Measurements from ENCODE around the gene EPG5. TPM values are rescaled to one million over a fixed set of nuclear protein-coding genes. Genes with fewer than 3 reads are reported as not detected.

EPG5 gene
- total and polyA plus RNA-seq, 2 of the 4 experiments (the other 2 are of a cell fraction) = 37.3 to 114 TPM

- TF ChIP-seq BHLHE40 (IDR thresholded peaks at IDR 0.05; ENCODE audit: low read depth, low read length) = peak; percentile 29; the same call in 1 of the 2 replicates
- TF ChIP-seq RFX5 (IDR thresholded peaks at IDR 0.05; ENCODE audit: low read depth, low read length) = no peak
Observed at GRCh38 chr18:45935591-45936335, 31.4 kb downstream of the EPG5 start (continued).

GRCh38 chr18:45932708-45933107 is 34.4 kb downstream of the EPG5 start:
- no peak overlapping the region for H4K5ac ChIP-seq (ENCODE audit: low read depth, low read length)
- ChIA-PET POLR2A (ENCODE audit: unreplicated experiment) (no interaction called here), CTCF (interaction anchor here (0.6 to 1.0 kb wide), 3 partner anchors 10 to 60 kb away, joined by 3 to 7 read pairs (median 5); no protein-coding TSS in a partner anchor)
- H2BK120ac ChIP-seq (ENCODE audit: low read depth, low read length) = no peak overlapping the region
- peaks cover 6% of the 10 kb centered on the region for H3K4me1 ChIP-seq (ENCODE audit: control insufficient read depth, insufficient read depth, low read length)
- H3K9ac ChIP-seq (ENCODE audit: low read depth, low read length) = no peak overlapping the region
- no peak overlapping the region for H3K56ac ChIP-seq (ENCODE audit: extremely low read depth, insufficient read depth, low read length)
- no peak overlapping the region for H3K4me2 ChIP-seq (ENCODE audit: low read depth, low read length)
- H4K91ac ChIP-seq (ENCODE audit: insufficient read depth, low read depth, low read length) = no peak overlapping the region
- no peak for TF ChIP-seq NFE2L2 (IDR thresholded peaks at IDR 0.05; ENCODE audit: low read depth, low read length)
- no peak for TF ChIP-seq RAD21 (IDR thresholded peaks at IDR 0.05; ENCODE audit: low read length)
- no peak for TF ChIP-seq RFX5 (IDR thresholded peaks at IDR 0.05; ENCODE audit: low read depth, low read length)
- no peak for TF ChIP-seq SMC3 (IDR thresholded peaks at IDR 0.05; ENCODE audit: low read depth, low read length)
- TF ChIP-seq RCOR1 (IDR thresholded peaks at IDR 0.05; ENCODE audit: insufficient replicate concordance, low read length) = no peak
- no peak for TF ChIP-seq BHLHE40 (IDR thresholded peaks at IDR 0.05; ENCODE audit: low read depth, low read length)
- no peak for TF ChIP-seq CHD1 (IDR thresholded peaks at IDR 0.05; ENCODE audit: low read depth, low read length)
- TF ChIP-seq CEBPB (IDR thresholded peaks at IDR 0.05; ENCODE audit: low read depth, low read length) = no peak
- TF ChIP-seq POLR2A (IDR thresholded peaks at IDR 0.05; ENCODE audit: low read depth, low read length) = no peak
- H3K27me3 ChIP-seq (ENCODE audit: control insufficient read depth, insufficient read depth, low read length) = no peaks in the 10 kb centered on the region
- H2AK5ac ChIP-seq (ENCODE audit: low read depth, low read length) = no peak overlapping the region
- H3K18ac ChIP-seq (ENCODE audit: low read depth, low read length) = no peak overlapping the region
- H3K4ac ChIP-seq (ENCODE audit: low read depth, low read length) = no peak overlapping the region
- ATAC-seq (ENCODE audit: low read depth) (no peak), DNase-seq (no peak)
- H3K27ac ChIP-seq (ENCODE audit: insufficient read depth, low read length) = no peak overlapping the region
- H3K36me3 ChIP-seq (ENCODE audit: control insufficient read depth, insufficient read depth, low read length) = peaks cover 35% of the 10 kb centered on the region
- 86% methylated on average over 2 of the region's 3 CpGs; no CpG with 5 or more reads in 1 of the 2 experiments for WGBS, 2 experiments (ENCODE audit: extremely low coverage in 2 of 2, insufficient read length in 1 of 2)
- H3K23ac ChIP-seq (ENCODE audit: low read depth, low read length) = no peak overlapping the region
- H2BK15ac ChIP-seq (ENCODE audit: low read depth, low read length) = no peak overlapping the region
- peak overlapping the region; percentile 2 for H2BK5ac ChIP-seq (ENCODE audit: low read depth, low read length, poor library complexity, severe bottlenecking)
- in situ Hi-C loops (cut with MboI; ENCODE audit: low sequenced_read_pairs) (no loop called here), dilution Hi-C loops (cut with HindIII; ENCODE audit: low sequenced_read_pairs, unreplicated experiment) (no loop called here), intact Hi-C loops (cut with micrococcal nuclease) (loop anchor here (5.0 kb wide), 1 partner anchor 40 kb away; no protein-coding TSS in a partner anchor)
- no TSS peak for BruUV-seq (replicated peaks)
- no peak overlapping the region for H2AK9ac ChIP-seq (replicated peaks; ENCODE audit: low read depth, low read length, poor library complexity)
- no peak overlapping the region for H3K14ac ChIP-seq (replicated peaks; ENCODE audit: low read depth, low read length)
- H3K9me3 ChIP-seq (ENCODE audit: control insufficient read depth, insufficient read depth, low read length) = no peaks in the 10 kb centered on the region
- H3K9me1 ChIP-seq (ENCODE audit: insufficient read depth, low read length) = peaks cover 3% of the 10 kb centered on the region; the same call in 1 of the 2 replicates
- H3K4me3 ChIP-seq (ENCODE audit: insufficient read depth, low read depth, low read length) = no peak overlapping the region
- H4K20me1 ChIP-seq (ENCODE audit: insufficient read depth, low read length) = no peaks in the 10 kb centered on the region
- no peak overlapping the region for H2BK20ac ChIP-seq (ENCODE audit: low read depth, low read length)
- peaks cover 25 to 28% of the 10 kb centered on the region in 2 experiments for H3K79me1 ChIP-seq (ENCODE audit: low read depth in 1 of 2, low read length in 2 of 2)
- H2AFZ ChIP-seq (replicated peaks; ENCODE audit: low read length, poor library complexity) = no peak overlapping the region
- H4K8ac ChIP-seq (ENCODE audit: low read depth in 2 of 2, low read length in 2 of 2) = no peak overlapping the region

All from IMR-90 (cell line).